Mucosa of descending colon (tissue), 3 donors: Measurements from ENCODE around the gene CTSA. TPM values are rescaled to one million over a fixed set of nuclear protein-coding genes. Genes with fewer than 3 reads are reported as not detected.

Experiments used
- ATAC-seq: fragments of 200-7000 bp; cut with Tn5 transposase; one replicate; pipeline ENCODE4 v1.9.1; 2020; ENCODE audit warnings: mild to moderate bottlenecking, moderate library complexity
- DNase-seq, 3 donors: peaks; one replicate each; pipeline ENCODE4 v3.0.0-alpha.2; 2020
- H3K36me3 ChIP-seq: fragments of 200-600 bp; one replicate; pipeline ENCODE4 v1.8.0; 2021; ENCODE audit warnings: low read depth, mild to moderate bottlenecking
- H3K4me1 ChIP-seq: fragments of 200-600 bp; one replicate; pipeline ENCODE4 v1.8.0; 2021; ENCODE audit warnings: low read depth, mild to moderate bottlenecking
- H3K4me3 ChIP-seq: fragments of 200-600 bp; one replicate; pipeline ENCODE4 v1.8.0; 2021; ENCODE audit warnings: mild to moderate bottlenecking
- H3K9me3 ChIP-seq: fragments of 200-600 bp; one replicate; pipeline ENCODE4 v1.8.0; 2021; ENCODE audit warnings: mild to moderate bottlenecking
- CTCF ChIP-seq: fragments of 200-600 bp; IDR thresholded peaks from one replicate; pipeline ENCODE4 v1.8.0; 2022; ENCODE audit warnings: antibody characterized with exemption, mild to moderate bottlenecking
- intact Hi-C, 2 donors: fragments of 100-400 bp; cut with DNase I in 1 of 2; cut with micrococcal nuclease in 1 of 2; formaldehyde crosslinking; loops; one replicate each; pipeline versions ENCODE4 v1.11.0 to v1.11.1; 2022; cut with DNase I, micrococcal nuclease
- total RNA-seq, 3 donors: library from RNA; stranded (reverse); fragmentation: NEBNext Ultra II Directional in 2 of 3; extraction: Animal tissue kit (Norgen Biotek cat#: 25700) in 2 of 3; gene quantifications; one replicate each; pipeline versions ENCODE4 v1.2.1 to v1.2.4, GENCODE V29; 2021 to 2023
- donor health status: DM: no; HTN: no; CAD: no; lungs with moderate emphysema.
- donor health status: DM: no; HTN: no; CAD: no.
- donor health status: DM: no; HTN: yes; CAD: no.

The CTSA gene
- total RNA-seq, 3 donors from 2014 or later = 292 to 542 (median 436) TPM

GRCh38 chr20:45938727-45939438, 47.7 kb downstream of the CTSA start:
- peaks cover 16% of the 10 kb centered on the region for H3K36me3 ChIP-seq

GRCh38 chr20:45940053-45940452, 48.9 kb downstream of the CTSA start:
- no peak for TF ChIP-seq CTCF
- no peaks in the 10 kb centered on the region for H3K4me1 ChIP-seq
- H3K36me3 ChIP-seq = peaks cover 20% of the 10 kb centered on the region
- no peak for DNase-seq
- no peak overlapping the region for H3K4me3 ChIP-seq
- H3K9me3 ChIP-seq = no peaks in the 10 kb centered on the region
- intact Hi-C loops = no loop called here
- no peak for ATAC-seq

More at GRCh38 chr20:45938727-45939438, 47.7 kb downstream of the CTSA start:
- no peak for TF ChIP-seq CTCF
- intact Hi-C loops = loop anchor here in 1 of 2 donors (10.0 kb wide), 1 partner anchor 114 kb away; the partner anchor contains the start of gene TNNC2
- ATAC-seq (no peak), DNase-seq (peak in 1 of 3 donors; percentile 50)
- Histone ChIP-seq H3K4me1 (no peaks in the 10 kb centered on the region), H3K9me3 (no peaks in the 10 kb centered on the region), H3K4me3 (no peak overlapping the region)

- DNase-seq (no peak), ATAC-seq (no peak)
- H3K4me1 ChIP-seq = no peaks in the 10 kb centered on the region
- H3K36me3 ChIP-seq = peaks cover 18% of the 10 kb centered on the region
- intact Hi-C loops = no loop called here
- H3K9me3 ChIP-seq = no peaks in the 10 kb centered on the region
- no peak for TF ChIP-seq CTCF
- H3K4me3 ChIP-seq = no peak overlapping the region
Measured at GRCh38 chr20:45940469-45940868, 49.3 kb downstream of the CTSA start.

GRCh38 chr20:45943613-45944012, 52.5 kb downstream of the CTSA start:
- peaks cover 30% of the 10 kb centered on the region for H3K36me3 ChIP-seq
- no peak for DNase-seq
- no peak for ATAC-seq
- intact Hi-C loops = no loop called here
- H3K9me3 ChIP-seq = no peaks in the 10 kb centered on the region
- no peak overlapping the region for H3K4me3 ChIP-seq
- H3K4me1 ChIP-seq = no peaks in the 10 kb centered on the region
- TF ChIP-seq CTCF = no peak

GRCh38 chr20:45944151-45944964, 53.2 kb downstream of the CTSA start:
- intact Hi-C loops = no loop called here
- no peak for ATAC-seq
- no peak for DNase-seq
- Histone ChIP-seq H3K4me1 (no peaks in the 10 kb centered on the region), H3K4me3 (no peak overlapping the region), H3K36me3 (peaks cover 30% of the 10 kb centered on the region), H3K9me3 (no peaks in the 10 kb centered on the region)
- TF ChIP-seq CTCF = no peak
